IMR-90 (cell line): ENCODE data around the gene FBXW2. TPM values are rescaled to one million over a fixed set of nuclear protein-coding genes. Genes with fewer than 3 reads are reported as not detected.

Source experiments
- ATAC-seq: fragments of 200-7000 bp; cut with Tn5 transposase; 2 replicates; pipeline ENCODE4 v1.9.1; 2020; ENCODE audit warnings: low read depth, mild to moderate bottlenecking, moderate library complexity
- BruUV-seq: library from RNA; stranded (reverse); fragments of 400-500 nt; replicated peaks from 2 replicates; lab custom pipeline; 2021; lab: Mats Ljungman, UMichigan
- CTCF ChIA-PET: fragments of 300-600 bp; formaldehyde crosslinking; extraction: SDS; loops from one replicate; lab custom pipeline; 2021; ENCODE audit warnings: antibody characterized with exemption; lab: Yijun Ruan, JAX
- POLR2A ChIA-PET: fragments of 300-600 bp; sonication (Branson Sonifier 250); formaldehyde crosslinking; loops from one replicate; lab custom pipeline; 2022; ENCODE audit warnings: antibody characterized with exemption; ENCODE audit not compliant: unreplicated experiment; lab: Charles Lee
- DNase-seq: peaks from one replicate; pipeline ENCODE4 v3.0.0; 2013
- H2AFZ ChIP-seq: replicated peaks from 2 replicates; pipeline ENCODE3; 2013; ENCODE audit warnings: low read length, mild to moderate bottlenecking; ENCODE audit not compliant: poor library complexity
- H2AK5ac ChIP-seq: 2 replicates; pipeline ENCODE4 v1.6.1; 2013; ENCODE audit warnings: low read depth, low read length, inconsistent platforms
- H2AK9ac ChIP-seq: replicated peaks from 2 replicates; pipeline ENCODE3; 2013; ENCODE audit warnings: mild to moderate bottlenecking, low read depth, low read length, moderate library complexity; ENCODE audit not compliant: poor library complexity
- H2BK120ac ChIP-seq: 2 replicates; pipeline ENCODE4 v1.6.1; 2013; ENCODE audit warnings: low read depth, low read length, inconsistent platforms
- H2BK15ac ChIP-seq: 3 replicates; pipeline ENCODE4 v1.6.1; 2013; ENCODE audit warnings: low read depth, low read length, inconsistent platforms
- H2BK20ac ChIP-seq: 2 replicates; pipeline ENCODE4 v1.6.1; 2013; ENCODE audit warnings: low read depth, mild to moderate bottlenecking, inconsistent platforms, low read length, moderate library complexity
- H2BK5ac ChIP-seq: 2 replicates; pipeline ENCODE4 v1.6.1; 2013; ENCODE audit warnings: mild to moderate bottlenecking, low read depth, low read length, inconsistent platforms; ENCODE audit not compliant: poor library complexity, severe bottlenecking
- H3K14ac ChIP-seq: replicated peaks from 2 replicates; pipeline ENCODE4 v1.6.1; 2013; ENCODE audit warnings: low read depth, low read length, inconsistent platforms
- H3K18ac ChIP-seq: 2 replicates; pipeline ENCODE4 v1.6.1; 2013; ENCODE audit warnings: low read depth, low read length, control low read depth
- H3K23ac ChIP-seq: 2 replicates; pipeline ENCODE4 v1.6.1; 2013; ENCODE audit warnings: low read depth, low read length, inconsistent platforms
- H3K27ac ChIP-seq: 2 replicates; pipeline ENCODE4 v1.5.1; 2013; ENCODE audit warnings: mild to moderate bottlenecking, control low read depth, low read length; ENCODE audit not compliant: insufficient read depth
- H3K27me3 ChIP-seq: 2 replicates; pipeline ENCODE4 v1.6.1; 2013; ENCODE audit warnings: low read length; ENCODE audit not compliant: control insufficient read depth, insufficient read depth
- H3K36me3 ChIP-seq: 2 replicates; pipeline ENCODE4 v1.6.1; 2013; ENCODE audit warnings: low read length, mixed read lengths; ENCODE audit not compliant: control insufficient read depth, insufficient read depth
- H3K4ac ChIP-seq: 2 replicates; pipeline ENCODE4 v1.6.1; 2013; ENCODE audit warnings: low read depth, low read length, inconsistent platforms
- H3K4me1 ChIP-seq: 2 replicates; pipeline ENCODE4 v1.6.1; 2013; ENCODE audit warnings: low read length, mixed read lengths; ENCODE audit not compliant: control insufficient read depth, insufficient read depth
- H3K4me2 ChIP-seq: 2 replicates; pipeline ENCODE4 v1.6.1; 2013; ENCODE audit warnings: low read depth, mild to moderate bottlenecking, control low read depth, low read length, moderate library complexity
- H3K4me3 ChIP-seq: 2 replicates; pipeline ENCODE4 v1.5.1; 2013; ENCODE audit warnings: low read depth, mild to moderate bottlenecking, control low read depth, low read length, moderate library complexity; ENCODE audit not compliant: insufficient read depth
- H3K56ac ChIP-seq: 2 replicates; pipeline ENCODE4 v1.6.1; 2013; ENCODE audit warnings: low read length, inconsistent platforms; ENCODE audit not compliant: insufficient read depth; ENCODE audit errors: extremely low read depth
- H3K79me1 ChIP-seq, 2 experiments: 2 replicates each; pipeline ENCODE4 v1.6.1; 2013; ENCODE audit warnings: low read length in 2 of 2, inconsistent platforms in 1 of 2, low read depth in 1 of 2
- H3K9ac ChIP-seq: 2 replicates; pipeline ENCODE4 v1.6.1; 2013; ENCODE audit warnings: low read depth, low read length, control low read depth
- H3K9me1 ChIP-seq: 2 replicates; pipeline ENCODE4 v1.6.1; 2013; ENCODE audit warnings: low read length, inconsistent platforms; ENCODE audit not compliant: insufficient read depth
- H3K9me3 ChIP-seq: 2 replicates; pipeline ENCODE4 v1.6.1; 2013; ENCODE audit warnings: low read length; ENCODE audit not compliant: control insufficient read depth, insufficient read depth
- H4K20me1 ChIP-seq: 2 replicates; pipeline ENCODE4 v1.6.1; 2013; ENCODE audit warnings: low read length, inconsistent platforms; ENCODE audit not compliant: insufficient read depth
- H4K5ac ChIP-seq: 2 replicates; pipeline ENCODE4 v1.6.1; 2013; ENCODE audit warnings: mild to moderate bottlenecking, low read depth, low read length, control low read depth
- H4K8ac ChIP-seq, 2 experiments: 2 replicates each; pipeline ENCODE4 v1.6.1; 2013; ENCODE audit warnings: low read depth in 2 of 2, low read length in 2 of 2, control low read depth in 1 of 2, inconsistent platforms in 1 of 2
- H4K91ac ChIP-seq: 2 replicates; pipeline ENCODE4 v1.6.1; 2013; ENCODE audit warnings: low read depth, low read length, inconsistent platforms; ENCODE audit not compliant: insufficient read depth
- MXI1 ChIP-seq: IDR thresholded peaks from 2 replicates; pipeline ENCODE4 v1.6.1; 2012; ENCODE audit warnings: low read depth, mild to moderate bottlenecking, low read length, moderate library complexity, borderline replicate concordance
- RFX5 ChIP-seq: IDR thresholded peaks from 2 replicates; pipeline ENCODE4 v1.8.0; 2012; ENCODE audit warnings: low read depth, mild to moderate bottlenecking, low read length, moderate library complexity
- WGBS, 2 experiments: methylation state at CpG; one replicate each; pipeline versions ENCODE4 v1.1.5 to v1.1.7; 2013; ENCODE audit warnings: missing lambda C conversion rate in 2 of 2; ENCODE audit not compliant: insufficient read length in 1 of 2; ENCODE audit errors: extremely low coverage in 2 of 2; 5-methylcytosine and 5-hydroxymethylcytosine counted together
- dilution Hi-C: fragments of 300-500 bp; cut with HindIII; formaldehyde crosslinking; loops from one replicate; pipeline ENCODE4 v1.14.3; 2018; ENCODE audit warnings: low sequenced_read_pairs; ENCODE audit not compliant: unreplicated experiment
- in situ Hi-C: fragments of 300-500 bp; cut with MboI; formaldehyde crosslinking; loops from 3 replicates; pipeline ENCODE4 v1.14.3; 2019; ENCODE audit warnings: low sequenced_read_pairs, inconsistent platforms, mixed read lengths
- intact Hi-C: fragments of 100-400 bp; cut with micrococcal nuclease; formaldehyde crosslinking; loops from 2 replicates; pipeline ENCODE4 v1.10.0; 2022
- polyA plus RNA-seq, 3 experiments: library from polyadenylated mRNA; depleted of rRNA; stranded (reverse); fragments of >200 nt; gene quantifications; 2 replicates each; pipeline ENCODE4 v1.2.3, GENCODE V29; 2012; ENCODE audit warnings: low replicate concordance in 1 of 3
- total RNA-seq: library from RNA; depleted of rRNA; stranded (reverse); fragments of >200 nt; gene quantifications from 2 replicates; pipeline ENCODE4 v1.2.3, GENCODE V29; 2012
- TF ChIP-seq, protein P1 (sequence below): conservative IDR thresholded peaks from 2 replicates; pipeline ENCODE4 v1.5.1; 2012; ENCODE audit warnings: mild to moderate bottlenecking, low read depth, low read length, improper control_type of control experiment

FBXW2 gene
- total and polyA plus RNA-seq, 2 of the 4 experiments (the other 2 are of a cell fraction) = 27.1 to 43.5 TPM

DNA sequence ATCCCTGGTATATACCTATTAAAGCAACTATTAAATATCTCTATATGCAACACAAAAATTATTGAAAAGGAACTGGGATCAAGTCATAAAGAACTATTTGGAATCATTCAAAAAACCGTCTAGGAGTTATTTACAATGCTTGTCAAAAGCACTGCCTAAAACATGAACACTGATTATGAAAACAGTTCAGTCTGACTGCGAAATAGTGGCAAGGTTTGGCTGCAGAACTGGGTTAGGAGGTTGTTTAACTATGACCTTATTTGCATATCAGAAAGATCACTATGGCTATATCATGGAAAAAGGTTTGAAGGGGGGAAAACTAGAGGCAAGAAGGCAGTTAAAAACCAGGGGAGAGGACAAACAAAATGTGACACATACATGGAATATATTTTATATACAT lies 12.0 kb downstream of the FBXW2 start:
- TF ChIP-seq, protein P1, sequence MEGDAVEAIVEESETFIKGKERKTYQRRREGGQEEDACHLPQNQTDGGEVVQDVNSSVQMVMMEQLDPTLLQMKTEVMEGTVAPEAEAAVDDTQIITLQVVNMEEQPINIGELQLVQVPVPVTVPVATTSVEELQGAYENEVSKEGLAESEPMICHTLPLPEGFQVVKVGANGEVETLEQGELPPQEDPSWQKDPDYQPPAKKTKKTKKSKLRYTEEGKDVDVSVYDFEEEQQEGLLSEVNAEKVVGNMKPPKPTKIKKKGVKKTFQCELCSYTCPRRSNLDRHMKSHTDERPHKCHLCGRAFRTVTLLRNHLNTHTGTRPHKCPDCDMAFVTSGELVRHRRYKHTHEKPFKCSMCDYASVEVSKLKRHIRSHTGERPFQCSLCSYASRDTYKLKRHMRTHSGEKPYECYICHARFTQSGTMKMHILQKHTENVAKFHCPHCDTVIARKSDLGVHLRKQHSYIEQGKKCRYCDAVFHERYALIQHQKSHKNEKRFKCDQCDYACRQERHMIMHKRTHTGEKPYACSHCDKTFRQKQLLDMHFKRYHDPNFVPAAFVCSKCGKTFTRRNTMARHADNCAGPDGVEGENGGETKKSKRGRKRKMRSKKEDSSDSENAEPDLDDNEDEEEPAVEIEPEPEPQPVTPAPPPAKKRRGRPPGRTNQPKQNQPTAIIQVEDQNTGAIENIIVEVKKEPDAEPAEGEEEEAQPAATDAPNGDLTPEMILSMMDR = no peak
- no peak for TF ChIP-seq MXI1
- TF ChIP-seq RFX5 = no peak

More for the DNA sequence above, 12.0 kb downstream of the FBXW2 start:
- Histone ChIP-seq H3K9ac (no peak overlapping the region), H4K5ac (no peak overlapping the region), H3K14ac (no peak overlapping the region), H4K8ac (no peak overlapping the region), H2BK120ac (no peak overlapping the region), H3K23ac (no peak overlapping the region), H4K91ac (no peak overlapping the region), H2BK5ac (no peak overlapping the region), H3K27me3 (no peaks in the 10 kb centered on the region), H3K36me3 (peaks cover 14% of the 10 kb centered on the region), H2AK9ac (no peak overlapping the region), H3K4me3 (no peak overlapping the region), H3K4me2 (no peak overlapping the region), H2BK15ac (no peak overlapping the region), H2AK5ac (no peak overlapping the region), H3K9me3 (no peaks in the 10 kb centered on the region), H3K18ac (no peak overlapping the region), H2BK20ac (no peak overlapping the region), H3K9me1 (peaks cover 2% of the 10 kb centered on the region; the same call in 1 of the 2 replicates), H3K27ac (no peak overlapping the region), H2AFZ (no peak overlapping the region), H3K4ac (no peak overlapping the region), H3K56ac (no peak overlapping the region), H3K4me1 (0 out of 2 replicates have a peak, but pooled peaks cover 1% of the 10 kb centered on the region), H3K79me1 (peaks cover 37 to 48% of the 10 kb centered on the region in 2 experiments), H4K20me1 (peaks cover 8% of the 10 kb centered on the region; the same call in 1 of the 2 replicates)
- ChIA-PET CTCF (interaction anchor here (0.7 kb wide), 1 partner anchor 257 kb away, joined by 3 read pairs; no protein-coding TSS in a partner anchor), POLR2A (no interaction called here)
- in situ Hi-C loops (no loop called here), intact Hi-C loops (no loop called here), dilution Hi-C loops (no loop called here)
- no peak for ATAC-seq
- BruUV-seq = no TSS peak
- DNase-seq = no peak
- WGBS, 2 experiments = 83% methylated on average over 1 of the region's 2 CpGs; no CpG with 5 or more reads in 1 of the 2 experiments
